H9 (cell line): ENCODE results near the gene BEST4. TPM values are rescaled to one million over a fixed set of nuclear protein-coding genes. Genes with fewer than 3 reads are reported as not detected.

Experiments
- DNase-seq: peaks from one replicate; pipeline ENCODE4 v3.0.0-alpha.2; 2017
- H2AFZ ChIP-seq: one replicate; pipeline ENCODE4 v1.6.1; 2013; ENCODE audit warnings: mild to moderate bottlenecking, low read length, control low read depth, moderate library complexity
- H2AK5ac ChIP-seq: 2 replicates; pipeline ENCODE4 v1.6.1; 2013; ENCODE audit warnings: low read length, control low read depth, mixed read lengths; ENCODE audit not compliant: insufficient read length
- H2BK120ac ChIP-seq: one replicate; pipeline ENCODE4 v1.6.1; 2013; ENCODE audit warnings: low read depth, mild to moderate bottlenecking, low read length, control low read depth, inconsistent platforms; ENCODE audit not compliant: poor library complexity, severe bottlenecking
- H2BK12ac ChIP-seq: 2 replicates; pipeline ENCODE4 v1.6.1; 2013; ENCODE audit warnings: low read length, control low read depth, mixed read lengths, low read depth; ENCODE audit not compliant: insufficient read length
- H2BK15ac ChIP-seq: 2 replicates; pipeline ENCODE4 v1.6.1; 2013; ENCODE audit warnings: low read depth, low read length, control low read depth
- H2BK20ac ChIP-seq: one replicate; pipeline ENCODE4 v1.6.1; 2013; ENCODE audit warnings: low read depth, mild to moderate bottlenecking, low read length, control low read depth, inconsistent platforms; ENCODE audit not compliant: poor library complexity, severe bottlenecking
- H2BK5ac ChIP-seq: 2 replicates; pipeline ENCODE4 v1.6.1; 2013; ENCODE audit warnings: low read length, control low read depth, mixed read lengths; ENCODE audit not compliant: insufficient read length
- H3K14ac ChIP-seq: 2 replicates; pipeline ENCODE4 v1.6.1; 2013; ENCODE audit warnings: low read length, control low read depth; ENCODE audit not compliant: insufficient read depth
- H3K18ac ChIP-seq: 2 replicates; pipeline ENCODE4 v1.6.1; 2013; ENCODE audit warnings: low read depth, mild to moderate bottlenecking, mixed read lengths, low read length, control low read depth; ENCODE audit not compliant: insufficient read length
- H3K23ac ChIP-seq: 2 replicates; pipeline ENCODE4 v1.6.1; 2013; ENCODE audit warnings: low read length, control low read depth, mixed read lengths, low read depth; ENCODE audit not compliant: insufficient read length
- H3K23me2 ChIP-seq: 2 replicates; pipeline ENCODE4 v1.6.1; 2013; ENCODE audit warnings: low read depth, mild to moderate bottlenecking, mixed read lengths, low read length, control low read depth; ENCODE audit not compliant: insufficient read length, poor library complexity, severe bottlenecking
- H3K27ac ChIP-seq: 2 replicates; pipeline ENCODE4 v1.5.1; 2013; ENCODE audit warnings: low read length, control low read depth, mixed read lengths, low read depth; ENCODE audit not compliant: insufficient read length
- H3K27me3 ChIP-seq: 2 replicates; pipeline ENCODE4 v1.6.1; 2013; ENCODE audit warnings: low read length, control low read depth, inconsistent platforms; ENCODE audit not compliant: insufficient read depth
- H3K4ac ChIP-seq: 2 replicates; pipeline ENCODE4 v1.6.1; 2013; ENCODE audit warnings: low read depth, mild to moderate bottlenecking, control low read depth, inconsistent platforms, low read length, moderate library complexity
- H3K4me1 ChIP-seq: 2 replicates; pipeline ENCODE4 v1.6.1; 2013; ENCODE audit warnings: low read length, control low read depth, inconsistent platforms; ENCODE audit not compliant: insufficient read depth
- H3K4me2 ChIP-seq: 2 replicates; pipeline ENCODE4 v1.6.1; 2013; ENCODE audit warnings: low read length, control low read depth, mixed read lengths; ENCODE audit not compliant: insufficient read length, insufficient read depth
- H3K56ac ChIP-seq: 2 replicates; pipeline ENCODE4 v1.6.1; 2013; ENCODE audit warnings: low read depth, mild to moderate bottlenecking, mixed read lengths, low read length, control low read depth; ENCODE audit not compliant: insufficient read length
- H3K79me1 ChIP-seq: 2 replicates; pipeline ENCODE4 v1.6.1; 2013; ENCODE audit warnings: low read depth, mild to moderate bottlenecking, moderate library complexity, low read length, control low read depth, inconsistent platforms; ENCODE audit not compliant: insufficient read depth, poor library complexity, severe bottlenecking
- H3K79me2 ChIP-seq: 2 replicates; pipeline ENCODE4 v1.6.1; 2013; ENCODE audit warnings: low read length, control low read depth, inconsistent platforms; ENCODE audit not compliant: insufficient read depth
- H3K9ac ChIP-seq: 2 replicates; pipeline ENCODE4 v1.6.1; 2013; ENCODE audit warnings: low read length, control low read depth, mixed read lengths; ENCODE audit not compliant: insufficient read length; ENCODE audit errors: extremely low read depth
- H3K9me3 ChIP-seq: one replicate; pipeline ENCODE4 v1.6.1; 2013; ENCODE audit warnings: low read depth, low read length, inconsistent platforms; ENCODE audit not compliant: control insufficient read depth
- H3T11ph ChIP-seq: one replicate; pipeline ENCODE4 v1.6.1; 2013; ENCODE audit warnings: mild to moderate bottlenecking, low read length, control low read depth, inconsistent platforms
- H4K20me1 ChIP-seq: one replicate; pipeline ENCODE4 v1.6.1; 2013; ENCODE audit not compliant: control insufficient read depth, insufficient read length, insufficient read depth
- H4K5ac ChIP-seq: 2 replicates; pipeline ENCODE4 v1.6.1; 2013; ENCODE audit warnings: low read depth, mild to moderate bottlenecking, mixed read lengths, low read length, control low read depth; ENCODE audit not compliant: insufficient read length
- H4K8ac ChIP-seq: replicated peaks from 2 replicates; pipeline ENCODE4 v1.6.1; 2013; ENCODE audit warnings: low read length, control low read depth, mixed read lengths, low read depth; ENCODE audit not compliant: insufficient read length
- H4K91ac ChIP-seq: 2 replicates; pipeline ENCODE4 v1.6.1; 2013; ENCODE audit warnings: low read depth, mild to moderate bottlenecking, moderate library complexity, mixed read lengths, low read length, control low read depth; ENCODE audit not compliant: insufficient read length
- H3K27ac Mint-ChIP-seq, 3 experiments: 2 replicates in 2 of 3; 3 replicates in 1 of 3; pipeline ENCODE4 v1.8.0; 2020 to 2021; ENCODE audit warnings: mixed read lengths in 3 of 3, mild to moderate bottlenecking in 1 of 3, moderate library complexity in 1 of 3
- H3K27me3 Mint-ChIP-seq: 2 replicates; pipeline ENCODE4 v1.8.0; 2021; ENCODE audit warnings: low read depth, mild to moderate bottlenecking, moderate library complexity, mixed read lengths
- H3K36me3 Mint-ChIP-seq, 3 experiments: 2 replicates in 2 of 3; 3 replicates in 1 of 3; pipeline ENCODE4 v1.8.0; 2020 to 2021; ENCODE audit warnings: low read depth in 3 of 3, mixed read lengths in 3 of 3; ENCODE audit not compliant: insufficient read depth in 1 of 3
- H3K4me1 Mint-ChIP-seq, 2 experiments: 2 replicates each; pipeline ENCODE4 v1.8.0; 2020; ENCODE audit warnings: mixed read lengths in 2 of 2
- H3K4me3 Mint-ChIP-seq, 2 experiments: 2 replicates in 1 of 2; 3 replicates in 1 of 2; pipeline ENCODE4 v1.8.0; 2020 to 2021; ENCODE audit warnings: mild to moderate bottlenecking in 2 of 2, mixed read lengths in 2 of 2, moderate library complexity in 1 of 2
- H3K9me3 Mint-ChIP-seq, 2 experiments: 2 replicates in 1 of 2; 3 replicates in 1 of 2; pipeline ENCODE4 v1.8.0; 2020; ENCODE audit warnings: mild to moderate bottlenecking in 2 of 2, mixed read lengths in 2 of 2, moderate library complexity in 1 of 2
- WGBS: extraction: QIAGEN DNeasy Blood & Tissue Kit; methylation state at CpG from one replicate; pipeline ENCODE4 v1.1.7; 2013; ENCODE audit warnings: missing lambda C conversion rate, low lambda C conversion rate, mixed read lengths; ENCODE audit not compliant: insufficient read length; ENCODE audit errors: extremely low coverage; 5-methylcytosine and 5-hydroxymethylcytosine counted together
- total RNA-seq: library from RNA; stranded (reverse); gene quantifications from 2 replicates; pipeline ENCODE4 v1.2.1, GENCODE V29; 2021
- TF ChIP-seq, protein P1 (sequence below): fragments of 200-600 bp; sonication (generic); conservative IDR thresholded peaks from 3 replicates; pipeline ENCODE4 v1.8.0; 2021; ENCODE audit warnings: antibody characterized with exemption, mild to moderate bottlenecking

Gene BEST4
- total RNA-seq, 1 experiment from 2014 or later: 1.1 TPM

DNA sequence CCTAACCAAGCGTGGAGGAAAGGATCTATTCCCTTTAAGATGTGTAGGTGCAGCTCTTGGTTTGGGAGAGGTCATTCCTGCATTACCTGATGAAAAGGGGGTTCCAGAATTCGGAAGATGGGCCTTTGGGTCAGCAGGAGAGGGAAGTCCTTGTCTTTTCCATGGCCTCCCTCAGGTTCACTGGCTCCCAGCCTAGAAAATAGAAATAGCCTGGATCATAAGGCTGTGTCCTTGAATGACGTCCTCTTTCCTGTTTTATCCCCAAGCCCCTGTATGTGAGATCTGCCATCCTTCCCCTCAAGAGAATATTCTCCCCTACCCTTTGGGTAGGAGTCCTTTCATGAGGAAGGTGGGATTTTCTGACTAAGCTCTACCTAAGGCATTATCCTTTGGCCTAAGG lies 27.1 kb downstream of the BEST4 start:
- Mint-ChIP-seq H3K36me3 (peaks cover 59 to 90% (median 90%) of the 10 kb centered on the region in 3 experiments), H3K4me3 (no peak overlapping the region; a peak in 1 of 5 replicates), H3K27ac (no peak overlapping the region; a peak in 1 of 7 replicates), H3K9me3 (no peaks in the 10 kb centered on the region; a peak in 1 of 5 replicates), H3K27me3 (no peaks in the 10 kb centered on the region), H3K4me1 (no peaks in the 10 kb centered on the region)
- Histone ChIP-seq H3K23me2 (no peaks in the 10 kb centered on the region), H2BK120ac (no peak overlapping the region), H4K20me1 (no peaks in the 10 kb centered on the region), H3K18ac (no peak overlapping the region), H3K4me1 (no peaks in the 10 kb centered on the region), H3K79me1 (no peaks in the 10 kb centered on the region), H3K56ac (no peak overlapping the region), H3K27me3 (no peaks in the 10 kb centered on the region), H3T11ph (no peak overlapping the region), H2BK5ac (no peak overlapping the region), H3K4me2 (no peak overlapping the region), H4K5ac (no peak overlapping the region), H3K23ac (no peak overlapping the region), H2BK20ac (no peak overlapping the region), H4K91ac (no peak overlapping the region), H3K79me2 (no peaks in the 10 kb centered on the region), H2AFZ (no peak overlapping the region), H4K8ac (no peak overlapping the region), H2BK15ac (no peak overlapping the region), H3K9ac (no peak overlapping the region), H3K27ac (no peak overlapping the region), H2AK5ac (no peak overlapping the region), H3K4ac (no peak overlapping the region), H3K14ac (no peak overlapping the region), H3K9me3 (no peaks in the 10 kb centered on the region), H2BK12ac (no peak overlapping the region)
- WGBS: no CpG with 5 or more reads among the region's 3 CpGs
- TF ChIP-seq, protein P1, sequence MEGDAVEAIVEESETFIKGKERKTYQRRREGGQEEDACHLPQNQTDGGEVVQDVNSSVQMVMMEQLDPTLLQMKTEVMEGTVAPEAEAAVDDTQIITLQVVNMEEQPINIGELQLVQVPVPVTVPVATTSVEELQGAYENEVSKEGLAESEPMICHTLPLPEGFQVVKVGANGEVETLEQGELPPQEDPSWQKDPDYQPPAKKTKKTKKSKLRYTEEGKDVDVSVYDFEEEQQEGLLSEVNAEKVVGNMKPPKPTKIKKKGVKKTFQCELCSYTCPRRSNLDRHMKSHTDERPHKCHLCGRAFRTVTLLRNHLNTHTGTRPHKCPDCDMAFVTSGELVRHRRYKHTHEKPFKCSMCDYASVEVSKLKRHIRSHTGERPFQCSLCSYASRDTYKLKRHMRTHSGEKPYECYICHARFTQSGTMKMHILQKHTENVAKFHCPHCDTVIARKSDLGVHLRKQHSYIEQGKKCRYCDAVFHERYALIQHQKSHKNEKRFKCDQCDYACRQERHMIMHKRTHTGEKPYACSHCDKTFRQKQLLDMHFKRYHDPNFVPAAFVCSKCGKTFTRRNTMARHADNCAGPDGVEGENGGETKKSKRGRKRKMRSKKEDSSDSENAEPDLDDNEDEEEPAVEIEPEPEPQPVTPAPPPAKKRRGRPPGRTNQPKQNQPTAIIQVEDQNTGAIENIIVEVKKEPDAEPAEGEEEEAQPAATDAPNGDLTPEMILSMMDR: no peak
- DNase-seq: no peak
